Skeletal muscle satellite cell (primary cell): Measurements from ENCODE around the gene MRGPRF. TPM values are rescaled to one million over a fixed set of nuclear protein-coding genes. Genes with fewer than 3 reads are reported as not detected.

Source experiments
- H3K27me3 ChIP-seq: 2 replicates; pipeline ENCODE4 v1.7.0; 2013; ENCODE audit warnings: low read length; ENCODE audit not compliant: control insufficient read depth, insufficient read depth
- H3K36me3 ChIP-seq: 2 replicates; pipeline ENCODE4 v1.7.0; 2013; ENCODE audit warnings: mild to moderate bottlenecking, control low read depth, low read length; ENCODE audit not compliant: insufficient read depth
- H3K4me1 ChIP-seq: 2 replicates; pipeline ENCODE4 v1.7.0; 2013; ENCODE audit warnings: low read length; ENCODE audit not compliant: control insufficient read depth, insufficient read depth
- H3K4me2 ChIP-seq: 2 replicates; pipeline ENCODE4 v1.7.0; 2013; ENCODE audit warnings: mild to moderate bottlenecking, low read length
- H3K4me3 ChIP-seq: 2 replicates; pipeline ENCODE4 v1.7.0; 2013; ENCODE audit warnings: low read length
- H3K9ac ChIP-seq: 2 replicates; pipeline ENCODE4 v1.7.0; 2013; ENCODE audit warnings: mild to moderate bottlenecking, low read depth, low read length, moderate library complexity
- H3K9me3 ChIP-seq: replicated peaks from 2 replicates; pipeline ENCODE4 v1.7.0; 2013; ENCODE audit warnings: mild to moderate bottlenecking, control low read depth, low read length
- total RNA-seq: library from RNA; depleted of rRNA; stranded (reverse); fragments of >200 nt; gene quantifications from 2 replicates; pipeline ENCODE4 v1.2.3, GENCODE V29; 2012; rRNA removed

MRGPRF gene
- 9.6 and 26.9 TPM in 2 replicates for total RNA-seq

GRCh38 chr11:69013009-69013951 is at the start of gene MRGPRF:
MRGPRF (minus strand) TSS chr11:69013246; CDS start chr11:69009901, 3,345 bp downstream.
- H3K36me3 ChIP-seq, result no peaks in the 10 kb centered on the region
- peak within 1 kb of the TSS; percentile 70 for H3K4me3 ChIP-seq
- H3K4me1 ChIP-seq, result peaks cover 54% of the 10 kb centered on the region
- peak within 1 kb of the TSS; percentile 80 for H3K4me2 ChIP-seq
- H3K9me3 ChIP-seq, result no peaks in the 10 kb centered on the region
- peak within 1 kb of the TSS; percentile 72 for H3K9ac ChIP-seq
- peaks cover 15% of the 10 kb centered on the region for H3K27me3 ChIP-seq

- H3K27me3 ChIP-seq, result no peaks in the 10 kb centered on the region
- H3K4me3 ChIP-seq, result no peak overlapping the region
- H3K9ac ChIP-seq, result no peak overlapping the region
- no peaks in the 10 kb centered on the region for H3K4me1 ChIP-seq
- peaks cover 13% of the 10 kb centered on the region for H3K36me3 ChIP-seq
- no peaks in the 10 kb centered on the region for H3K9me3 ChIP-seq
- no peak overlapping the region for H3K4me2 ChIP-seq
Observed at GRCh38 chr11:69062169-69062855, 49.3 kb upstream of the MRGPRF start.

GRCh38 chr11:69061713-69062053 is 48.6 kb upstream of the MRGPRF start:
- Histone ChIP-seq H3K4me3 (no peak overlapping the region), H3K9me3 (no peaks in the 10 kb centered on the region), H3K4me1 (no peaks in the 10 kb centered on the region), H3K4me2 (no peak overlapping the region), H3K9ac (no peak overlapping the region), H3K36me3 (peaks cover 16% of the 10 kb centered on the region), H3K27me3 (no peaks in the 10 kb centered on the region)

GRCh38 chr11:69060806-69061712 is 48.0 kb upstream of the MRGPRF start:
- no peak overlapping the region for H3K4me3 ChIP-seq
- H3K9ac ChIP-seq, result no peak overlapping the region
- no peaks in the 10 kb centered on the region for H3K9me3 ChIP-seq
- H3K27me3 ChIP-seq, result no peaks in the 10 kb centered on the region
- H3K4me1 ChIP-seq, result no peaks in the 10 kb centered on the region
- no peak overlapping the region for H3K4me2 ChIP-seq
- peaks cover 16% of the 10 kb centered on the region for H3K36me3 ChIP-seq

- no peak overlapping the region for H3K9ac ChIP-seq
- H3K27me3 ChIP-seq, result no peaks in the 10 kb centered on the region
- H3K9me3 ChIP-seq, result no peaks in the 10 kb centered on the region
- no peak overlapping the region for H3K4me3 ChIP-seq
- no peak overlapping the region for H3K4me2 ChIP-seq
- H3K36me3 ChIP-seq, result peaks cover 20% of the 10 kb centered on the region
- no peaks in the 10 kb centered on the region for H3K4me1 ChIP-seq
Observed at GRCh38 chr11:69059985-69060384, 46.9 kb upstream of the MRGPRF start.

- Histone ChIP-seq H3K9ac (no peak overlapping the region), H3K36me3 (peaks cover 22% of the 10 kb centered on the region), H3K4me3 (no peak overlapping the region), H3K4me1 (no peaks in the 10 kb centered on the region), H3K4me2 (no peak overlapping the region), H3K9me3 (no peaks in the 10 kb centered on the region), H3K27me3 (no peaks in the 10 kb centered on the region)
Observed at GRCh38 chr11:69059429-69059828, 46.4 kb upstream of the MRGPRF start.

GRCh38 chr11:69058511-69059270 is 45.6 kb upstream of the MRGPRF start:
- Histone ChIP-seq H3K4me2 (no peak overlapping the region), H3K36me3 (peaks cover 26% of the 10 kb centered on the region), H3K9me3 (no peaks in the 10 kb centered on the region), H3K9ac (no peak overlapping the region), H3K4me1 (no peaks in the 10 kb centered on the region), H3K4me3 (no peak overlapping the region), H3K27me3 (no peaks in the 10 kb centered on the region)

GRCh38 chr11:69057801-69058200 is 44.8 kb upstream of the MRGPRF start:
- no peak overlapping the region for H3K4me2 ChIP-seq
- no peaks in the 10 kb centered on the region for H3K4me1 ChIP-seq
- no peak overlapping the region for H3K9ac ChIP-seq
- H3K9me3 ChIP-seq, result no peaks in the 10 kb centered on the region
- no peak overlapping the region for H3K4me3 ChIP-seq
- no peaks in the 10 kb centered on the region for H3K27me3 ChIP-seq
- peaks cover 25% of the 10 kb centered on the region for H3K36me3 ChIP-seq

- no peaks in the 10 kb centered on the region for H3K9me3 ChIP-seq
- H3K4me2 ChIP-seq, result no peak overlapping the region
- H3K4me1 ChIP-seq, result no peaks in the 10 kb centered on the region
- no peaks in the 10 kb centered on the region for H3K27me3 ChIP-seq
- peaks cover 25% of the 10 kb centered on the region for H3K36me3 ChIP-seq
- H3K4me3 ChIP-seq, result no peak overlapping the region
- no peak overlapping the region for H3K9ac ChIP-seq
Observed at GRCh38 chr11:69057236-69057635, 44.2 kb upstream of the MRGPRF start.

- Histone ChIP-seq H3K9me3 (no peaks in the 10 kb centered on the region), H3K4me2 (no peak overlapping the region), H3K4me1 (peaks cover 10% of the 10 kb centered on the region), H3K27me3 (no peaks in the 10 kb centered on the region), H3K9ac (no peak overlapping the region), H3K4me3 (no peak overlapping the region), H3K36me3 (peaks cover 25% of the 10 kb centered on the region)
Observed at GRCh38 chr11:69055598-69056516, 42.8 kb upstream of the MRGPRF start.
